HepG2 (cell line): Measurements from ENCODE around the gene INHBC. TPM values are rescaled to one million over a fixed set of nuclear protein-coding genes. Genes with fewer than 3 reads are reported as not detected.
A peak's percentile ranks its signal among the peaks of the same experiment; 100 is the strongest.

Experiments
- BRD4 ChIP-seq: sonication (generic); formaldehyde crosslinking; IDR thresholded peaks from 2 replicates; pipeline ENCODE4 v1.4.0; 2020; ENCODE audit warnings: missing genetic modification reagents
- EED ChIP-seq: sonication (generic); formaldehyde crosslinking; IDR thresholded peaks from 2 replicates; pipeline ENCODE4 v1.5.0; 2020; ENCODE audit warnings: mild to moderate bottlenecking, missing genetic modification reagents
- ESRRA ChIP-seq: sonication (generic); formaldehyde crosslinking; IDR thresholded peaks from 2 replicates; pipeline ENCODE4 v1.5.1; 2020; ENCODE audit warnings: mild to moderate bottlenecking, low read depth, missing genetic modification reagents
- GMEB2 ChIP-seq: IDR thresholded peaks from 2 replicates; pipeline ENCODE4 v1.6.1; 2016; ENCODE audit warnings: missing biosample characterization, missing genetic modification reagents, low read depth
- HDAC1 ChIP-seq: sonication (generic); formaldehyde crosslinking; IDR thresholded peaks from 2 replicates; pipeline ENCODE4 v1.5.1; 2020; ENCODE audit warnings: mild to moderate bottlenecking, missing genetic modification reagents
- KDM2A ChIP-seq: sonication (generic); formaldehyde crosslinking; IDR thresholded peaks from 2 replicates; pipeline ENCODE4 v1.4.0; 2020; ENCODE audit warnings: low read depth, missing genetic modification reagents, borderline replicate concordance
- KLF16 ChIP-seq, 2 experiments: sonication (generic) in 1 of 2; formaldehyde crosslinking in 1 of 2; IDR thresholded peaks; 2 replicates each; pipeline versions ENCODE4 v1.6.1 to v1.8.0; 2016 to 2023; ENCODE audit warnings: missing genetic modification reagents in 2 of 2, missing compliant biosample characterization in 1 of 2
- NBN ChIP-seq: fragments of 450-650 bp; conservative IDR thresholded peaks from 2 replicates; pipeline ENCODE4 v1.6.1; 2017
- PAX8 ChIP-seq: sonication (generic); formaldehyde crosslinking; IDR thresholded peaks from 2 replicates; pipeline ENCODE4 v1.8.0; 2022; ENCODE audit warnings: mild to moderate bottlenecking, missing genetic modification reagents, borderline replicate concordance
- PLRG1 ChIP-seq: fragments of 450-650 bp; conservative IDR thresholded peaks from 2 replicates; pipeline ENCODE4 v1.6.1; 2016
- PTBP1 ChIP-seq: fragments of 200-400 bp; formaldehyde crosslinking; IDR thresholded peaks from 2 replicates; pipeline ENCODE4 v1.6.1; 2018; ENCODE audit warnings: low read length, low read depth; ENCODE audit not compliant: poor library complexity, severe bottlenecking
- TBP ChIP-seq: sonication (generic); formaldehyde crosslinking; IDR thresholded peaks from 2 replicates; pipeline ENCODE4 v1.5.0; 2020; ENCODE audit warnings: missing genetic modification reagents
- TFDP1 ChIP-seq: IDR thresholded peaks from 2 replicates; pipeline ENCODE4 v1.6.1; 2016; ENCODE audit warnings: missing compliant biosample characterization, missing genetic modification reagents, borderline replicate concordance
- WIZ ChIP-seq: sonication (generic); formaldehyde crosslinking; IDR thresholded peaks from 2 replicates; pipeline ENCODE4 v1.5.1; 2020; ENCODE audit warnings: mild to moderate bottlenecking, missing genetic modification reagents
- ZBTB38 ChIP-seq: sonication (generic); formaldehyde crosslinking; IDR thresholded peaks from 2 replicates; pipeline ENCODE4 v1.5.1; 2020; ENCODE audit warnings: mild to moderate bottlenecking, missing genetic modification reagents
- ZNF235 ChIP-seq: sonication (generic); formaldehyde crosslinking; IDR thresholded peaks from 2 replicates; pipeline ENCODE4 v1.8.1; 2023; ENCODE audit warnings: mild to moderate bottlenecking, missing genetic modification reagents, borderline replicate concordance
- ZNF260 ChIP-seq: sonication (generic); formaldehyde crosslinking; IDR thresholded peaks from 2 replicates; pipeline ENCODE4 v1.4.0; 2020; ENCODE audit warnings: missing genetic modification reagents, low read depth, mild to moderate bottlenecking, borderline replicate concordance
- ZNF280B ChIP-seq: sonication (generic); formaldehyde crosslinking; IDR thresholded peaks from 2 replicates; pipeline ENCODE4 v1.5.0; 2020; ENCODE audit warnings: missing genetic modification reagents, mild to moderate bottlenecking, borderline replicate concordance
- ZNF547 ChIP-seq: sonication (generic); formaldehyde crosslinking; IDR thresholded peaks from 2 replicates; pipeline ENCODE4 v1.5.1; 2020; ENCODE audit warnings: mild to moderate bottlenecking, missing genetic modification reagents
- ZNF598 ChIP-seq: sonication (generic); formaldehyde crosslinking; IDR thresholded peaks from 2 replicates; pipeline ENCODE4 v1.5.1; 2020; ENCODE audit warnings: mild to moderate bottlenecking, missing genetic modification reagents, borderline replicate concordance
- ZNF607 ChIP-seq: sonication (generic); formaldehyde crosslinking; IDR thresholded peaks from 2 replicates; pipeline ENCODE4 v1.5.1; 2020; ENCODE audit warnings: missing genetic modification reagents, mild to moderate bottlenecking, borderline replicate concordance
- polyA plus RNA-seq, 8 experiments: library from polyadenylated mRNA; depleted of rRNA in 3 of 8; stranded (reverse) in 7 of 8; unstranded in 1 of 8; fragments of >200 nt; fragmentation: Illumina TruSeq in 4 of 8; extraction: Trizol in 4 of 8; gene quantifications; 2 replicates each; pipeline versions ENCODE4 v1.2.1 to v1.2.3, GENCODE V29; 2011 to 2016; ENCODE audit warnings: low read depth in 4 of 8, missing spikeins in 1 of 8, mixed read lengths in 1 of 8; ENCODE audit not compliant: insufficient read depth in 1 of 8
- total RNA-seq, 5 experiments: library from RNA; depleted of rRNA; stranded (reverse); fragments of >200 nt; fragmentation: Illumina TruSeq; extraction: Trizol; gene quantifications; 2 replicates each; pipeline ENCODE4 v1.2.3, GENCODE V29; 2016; ENCODE audit warnings: low read depth in 1 of 5
- TF ChIP-seq, protein P1 (sequence below): sonication (generic); formaldehyde crosslinking; IDR thresholded peaks from 2 replicates; pipeline ENCODE4 v1.5.0; 2020; ENCODE audit warnings: mild to moderate bottlenecking, missing genetic modification reagents, moderate library complexity
- TF ChIP-seq, protein P2 (sequence below): sonication (generic); formaldehyde crosslinking; IDR thresholded peaks from 2 replicates; pipeline ENCODE4 v1.8.1; 2022; ENCODE audit warnings: mild to moderate bottlenecking, missing genetic modification reagents

INHBC gene
- total and polyA plus RNA-seq, 2 of the 13 experiments (the other 11 are each of a cell fraction or from before 2014, with no cell fraction given) = 1.8 to 13.8 TPM

- TF ChIP-seq ZNF607 (CRISPR knock-in tag) = peak; percentile 41; the same call in 1 of the 2 replicates
- TF ChIP-seq, protein P1, sequence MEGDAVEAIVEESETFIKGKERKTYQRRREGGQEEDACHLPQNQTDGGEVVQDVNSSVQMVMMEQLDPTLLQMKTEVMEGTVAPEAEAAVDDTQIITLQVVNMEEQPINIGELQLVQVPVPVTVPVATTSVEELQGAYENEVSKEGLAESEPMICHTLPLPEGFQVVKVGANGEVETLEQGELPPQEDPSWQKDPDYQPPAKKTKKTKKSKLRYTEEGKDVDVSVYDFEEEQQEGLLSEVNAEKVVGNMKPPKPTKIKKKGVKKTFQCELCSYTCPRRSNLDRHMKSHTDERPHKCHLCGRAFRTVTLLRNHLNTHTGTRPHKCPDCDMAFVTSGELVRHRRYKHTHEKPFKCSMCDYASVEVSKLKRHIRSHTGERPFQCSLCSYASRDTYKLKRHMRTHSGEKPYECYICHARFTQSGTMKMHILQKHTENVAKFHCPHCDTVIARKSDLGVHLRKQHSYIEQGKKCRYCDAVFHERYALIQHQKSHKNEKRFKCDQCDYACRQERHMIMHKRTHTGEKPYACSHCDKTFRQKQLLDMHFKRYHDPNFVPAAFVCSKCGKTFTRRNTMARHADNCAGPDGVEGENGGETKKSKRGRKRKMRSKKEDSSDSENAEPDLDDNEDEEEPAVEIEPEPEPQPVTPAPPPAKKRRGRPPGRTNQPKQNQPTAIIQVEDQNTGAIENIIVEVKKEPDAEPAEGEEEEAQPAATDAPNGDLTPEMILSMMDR (CRISPR knock-in tag) = peak; percentile 96
- no peak for TF ChIP-seq ZBTB38 (CRISPR knock-in tag)
- peak; percentile 68; the same call in 1 of the 2 replicates for TF ChIP-seq ZNF235 (CRISPR knock-in tag)
- no peak for TF ChIP-seq HDAC1 (CRISPR knock-in tag)
- TF ChIP-seq NBN = no peak
- no peak for TF ChIP-seq KLF16 (CRISPR knock-in tag; IDR thresholded peaks at IDR 0.05)
- TF ChIP-seq TBP (CRISPR knock-in tag) = no peak
- no peak for TF ChIP-seq TFDP1 (CRISPR knock-in tag)
- no peak for TF ChIP-seq PLRG1
- 0 out of 2 replicates have a peak, but pooled peaks have one; percentile 27 for TF ChIP-seq PAX8 (CRISPR knock-in tag)
- TF ChIP-seq BRD4 (CRISPR knock-in tag) = no peak
- no peak for TF ChIP-seq EED
- no peak for TF ChIP-seq PTBP1
- TF ChIP-seq ZNF280B (CRISPR knock-in tag) = no peak
- no peak for TF ChIP-seq GMEB2 (CRISPR knock-in tag)
- 0 out of 2 replicates have a peak, but pooled peaks have one; percentile 3 for TF ChIP-seq KDM2A (CRISPR knock-in tag)
- TF ChIP-seq ZNF260 (CRISPR knock-in tag) = no peak
- TF ChIP-seq ESRRA = 0 out of 2 replicates have a peak, but pooled peaks have one; percentile 37
- TF ChIP-seq WIZ = no peak
- TF ChIP-seq, protein P2, sequence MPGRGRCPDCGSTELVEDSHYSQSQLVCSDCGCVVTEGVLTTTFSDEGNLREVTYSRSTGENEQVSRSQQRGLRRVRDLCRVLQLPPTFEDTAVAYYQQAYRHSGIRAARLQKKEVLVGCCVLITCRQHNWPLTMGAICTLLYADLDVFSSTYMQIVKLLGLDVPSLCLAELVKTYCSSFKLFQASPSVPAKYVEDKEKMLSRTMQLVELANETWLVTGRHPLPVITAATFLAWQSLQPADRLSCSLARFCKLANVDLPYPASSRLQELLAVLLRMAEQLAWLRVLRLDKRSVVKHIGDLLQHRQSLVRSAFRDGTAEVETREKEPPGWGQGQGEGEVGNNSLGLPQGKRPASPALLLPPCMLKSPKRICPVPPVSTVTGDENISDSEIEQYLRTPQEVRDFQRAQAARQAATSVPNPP (CRISPR knock-in tag) = no peak
- peak; percentile 68; the same call in 1 of the 2 replicates for TF ChIP-seq ZNF547 (CRISPR knock-in tag)
- TF ChIP-seq ZNF598 (CRISPR knock-in tag) = peak; percentile 84; the same call in 1 of the 2 replicates
Measured at GRCh38 chr12:57459055-57459749, 24.6 kb downstream of the INHBC start (continued).
